K562 (cell line): ENCODE data around the gene SPATA3. TPM values are rescaled to one million over a fixed set of nuclear protein-coding genes. Genes with fewer than 3 reads are reported as not detected.

Experiments
- AFF1 ChIP-seq, 2 experiments: fragments of 450-650 bp; IDR thresholded peaks; 2 replicates each; pipeline ENCODE4 v1.6.1; 2018; ENCODE audit warnings: mild to moderate bottlenecking in 2 of 2, low read depth in 1 of 2; ENCODE audit not compliant: partially characterized antibody in 2 of 2
- ARID2 ChIP-seq: fragments of 450-650 bp; IDR thresholded peaks from 2 replicates; pipeline ENCODE4 v1.6.1; 2017; ENCODE audit warnings: antibody characterized with exemption, mild to moderate bottlenecking
- DPF2 ChIP-seq: fragments of 450-650 bp; IDR thresholded peaks from 2 replicates; pipeline ENCODE4 v1.6.1; 2016
- E2F6 ChIP-seq, 2 experiments: IDR thresholded peaks; 2 replicates each; pipeline ENCODE4 v1.6.1; 2011; ENCODE audit warnings: borderline replicate concordance in 1 of 2, control low read depth in 1 of 2, low read depth in 1 of 2, low read length in 1 of 2, mild to moderate bottlenecking in 1 of 2, mixed read lengths in 1 of 2, moderate library complexity in 1 of 2; ENCODE audit not compliant: insufficient read depth in 1 of 2, insufficient read length in 1 of 2, poor library complexity in 1 of 2, severe bottlenecking in 1 of 2; ENCODE audit errors: extremely low read depth in 1 of 2
- FOXO4 ChIP-seq: fragments of 450-650 bp; formaldehyde crosslinking; IDR thresholded peaks from 2 replicates; pipeline ENCODE4 v1.4.0; 2020; ENCODE audit warnings: mild to moderate bottlenecking, moderate library complexity
- HDAC2 ChIP-seq: fragments of 450-650 bp; IDR thresholded peaks from 2 replicates; pipeline ENCODE4 v1.6.1; 2016; ENCODE audit warnings: mild to moderate bottlenecking
- HNRNPLL ChIP-seq: fragments of 200-400 bp; formaldehyde crosslinking; IDR thresholded peaks from 2 replicates; pipeline ENCODE4 v1.6.1; 2017; ENCODE audit warnings: low read length, low read depth, mild to moderate bottlenecking; ENCODE audit not compliant: poor library complexity, severe bottlenecking
- L3MBTL2 ChIP-seq: fragments of 450-650 bp; IDR thresholded peaks from 2 replicates; pipeline ENCODE4 v1.6.1; 2016; ENCODE audit warnings: mild to moderate bottlenecking, moderate library complexity
- MYC ChIP-seq, 2 experiments: fragments of 250-450 bp in 1 of 2; sonication (Bioruptor Pico) in 1 of 2; IDR thresholded peaks; 2 replicates each; pipeline versions ENCODE4 v1.5.1 to v1.6.1; 2012 to 2021; ENCODE audit warnings: low read depth in 2 of 2, borderline replicate concordance in 1 of 2, improper control_type of control experiment in 1 of 2, low read length in 1 of 2, mild to moderate bottlenecking in 1 of 2, moderate library complexity in 1 of 2
- NKRF ChIP-seq: fragments of 450-650 bp; IDR thresholded peaks from 2 replicates; pipeline ENCODE4 v1.6.1; 2016; ENCODE audit warnings: borderline replicate concordance
- TAF15 ChIP-seq: fragments of 200-400 bp; formaldehyde crosslinking; IDR thresholded peaks from 2 replicates; pipeline ENCODE4 v1.6.1; 2017; ENCODE audit warnings: mild to moderate bottlenecking, low read depth, low read length, moderate library complexity
- TCFL5 ChIP-seq: fragments of 250-450 bp; sonication (Bioruptor Pico); conservative IDR thresholded peaks from 2 replicates; pipeline ENCODE4 v1.6.1; 2021; ENCODE audit warnings: mild to moderate bottlenecking, moderate library complexity, matching md5 sums
- ZNF232 ChIP-seq: sonication (generic); formaldehyde crosslinking; IDR thresholded peaks from 2 replicates; pipeline ENCODE4 v1.8.0; 2022; ENCODE audit warnings: mild to moderate bottlenecking, missing genetic modification reagents
- ZNF395 ChIP-seq: fragments of 200-800 bp; sonication (Bioruptor generic); IDR thresholded peaks from 2 replicates; pipeline ENCODE4 v1.6.1; 2017; ENCODE audit warnings: missing genetic modification characterization, missing compliant biosample characterization
- polyA plus RNA-seq, 8 experiments: library from polyadenylated mRNA; depleted of rRNA in 4 of 8; stranded (reverse) in 5 of 8; unstranded in 3 of 8; fragments of >200 nt; fragmentation: Nextera tagmentation in 2 of 8; fragmentation: Illumina TruSeq in 1 of 8; extraction: Ambion mirVana in 2 of 8; extraction: Trizol in 1 of 8; gene quantifications; 2 replicates each; pipeline versions ENCODE4 v1.2.1 to v1.2.3, GENCODE V29; 2011 to 2014; ENCODE audit warnings: inconsistent platforms in 1 of 8, missing spikeins in 1 of 8
- total RNA-seq, 7 experiments: library from RNA; depleted of rRNA in 6 of 7; stranded (reverse); fragments of >200 nt in 6 of 7; fragmentation: Illumina TruSeq in 2 of 7; extraction: Trizol in 2 of 7; gene quantifications; 2 replicates each; pipeline versions ENCODE4 v1.2.1 to v1.2.3, GENCODE V29; 2011 to 2021; ENCODE audit warnings: low replicate concordance in 1 of 7

SPATA3 gene
- total and polyA plus RNA-seq, 9 of the 15 experiments (the other 6 are each of a cell fraction or from before 2014, with no cell fraction given), result not detected

GRCh38 chr2:230987137-230988020, 8.5 kb upstream of the SPATA3 start (continued):
- no peak for TF ChIP-seq HDAC2
- TF ChIP-seq DPF2, result no peak
- no peak for TF ChIP-seq ZNF395 (CRISPR knock-in tag)
- TF ChIP-seq MYC (IDR thresholded peaks at IDR 0.05; ENCODE audit: low read depth, low read length), result peak; percentile 77
- no peak for TF ChIP-seq MYC (CRISPR knock-in tag; IDR thresholded peaks at IDR 0.05; ENCODE audit: borderline replicate concordance, low read depth)
- peak; percentile 54; the same call in 1 of the 2 replicates for TF ChIP-seq ARID2
- no peak for TF ChIP-seq TCFL5 (CRISPR knock-in tag)
- TF ChIP-seq NKRF, result no peak
- no peak for TF ChIP-seq ZNF232 (CRISPR knock-in tag)
- peak in 1 of 2 experiments; percentile 48 for TF ChIP-seq E2F6 (IDR thresholded peaks at IDR 0.05; ENCODE audit: borderline replicate concordance in 1 of 2, extremely low read depth in 1 of 2, insufficient read depth in 1 of 2, insufficient read length in 1 of 2, low read depth in 1 of 2, low read length in 1 of 2, poor library complexity in 1 of 2, severe bottlenecking in 1 of 2)
- TF ChIP-seq TAF15, result no peak
- peak; percentile 59 for TF ChIP-seq L3MBTL2
- no peak for TF ChIP-seq HNRNPLL
- no peak for TF ChIP-seq AFF1 (IDR thresholded peaks at IDR 0.05; ENCODE audit: low read depth in 1 of 2, partially characterized antibody in 2 of 2)
- TF ChIP-seq FOXO4 (CRISPR knock-in tag), result no peak
